HG03139 (cell line): ENCODE measurements around the gene CSGALNACT2.
A peak's percentile ranks its signal among the peaks of the same experiment; 100 is the strongest.

Experiments
- ATAC-seq: cut with Tn5 transposase; IDR thresholded peaks from one replicate; pipeline ENCODE4 v1.9.1; 2021; ENCODE audit not compliant: unreplicated experiment

CSGALNACT2 gene

GRCh38 chr10:43225004-43225786 is 87.0 kb downstream of the CSGALNACT2 start:
- no peak for ATAC-seq

- ATAC-seq = no peak
Observed at GRCh38 chr10:43225787-43226153, 87.5 kb downstream of the CSGALNACT2 start.

DNA sequence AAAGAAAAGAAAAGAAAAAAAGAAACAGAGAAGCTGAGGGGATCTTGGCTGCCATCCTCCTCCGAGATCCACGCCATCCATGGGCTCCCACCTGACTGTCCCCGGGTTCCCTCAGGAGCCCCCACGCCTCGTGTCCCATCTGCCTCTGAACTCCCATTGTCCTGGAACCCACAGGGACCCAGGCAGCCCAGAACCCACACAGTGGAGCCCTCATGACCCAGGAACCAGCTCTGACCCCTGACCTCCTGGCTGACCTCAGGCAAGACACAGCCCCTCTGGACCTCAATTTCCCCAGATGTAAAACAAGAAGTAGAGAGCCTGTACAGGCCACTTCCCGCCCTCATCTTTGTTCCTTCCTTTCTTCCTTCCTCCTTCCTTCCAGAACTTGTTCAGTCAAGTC is 88.2 kb downstream of the CSGALNACT2 start:
- ATAC-seq = no peak

- ATAC-seq = no peak
Observed at GRCh38 chr10:43226851-43227845, 88.9 kb downstream of the CSGALNACT2 start.

DNA sequence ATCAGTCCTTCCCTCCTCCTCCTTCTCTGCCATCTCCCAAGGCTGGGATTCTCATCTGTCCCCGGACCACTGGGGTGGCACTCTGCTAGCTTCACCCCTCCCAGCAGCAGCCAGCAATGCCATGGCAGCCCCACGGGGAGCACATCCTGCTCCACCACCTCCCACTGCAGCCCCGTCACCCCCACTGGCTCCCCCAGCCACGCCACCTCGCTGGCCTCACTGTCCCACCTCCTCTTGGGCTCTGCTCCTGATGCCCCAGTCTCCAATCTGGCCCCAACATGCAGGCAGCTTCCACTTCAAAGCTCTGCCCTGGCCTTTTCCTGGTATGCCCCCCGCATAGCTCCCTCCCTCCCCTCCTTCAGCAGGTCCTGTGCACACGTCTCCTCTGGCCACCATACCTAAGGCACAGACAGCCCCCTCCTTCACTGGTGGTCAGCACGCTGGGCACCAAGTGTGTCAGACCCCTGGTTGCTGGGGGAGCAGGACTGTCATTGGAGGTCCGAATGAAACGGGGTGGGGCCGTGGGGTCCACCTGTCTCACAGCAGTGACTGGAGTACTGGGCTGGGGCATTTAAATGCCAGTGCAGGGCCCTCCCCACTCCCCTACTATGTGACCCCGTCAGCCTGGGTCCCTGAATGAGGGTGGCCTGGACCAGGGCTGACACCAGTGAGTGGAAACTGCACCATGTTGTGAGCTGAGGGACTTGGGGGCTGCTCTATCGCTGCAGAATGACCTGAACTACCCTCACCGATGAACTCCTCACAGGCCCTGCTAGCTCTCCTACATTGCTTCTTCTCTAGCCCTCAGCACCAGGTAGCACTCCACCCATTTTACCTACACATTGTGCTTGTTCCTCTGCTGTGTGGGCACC is 89.9 kb downstream of the CSGALNACT2 start:
- no peak for ATAC-seq

DNA sequence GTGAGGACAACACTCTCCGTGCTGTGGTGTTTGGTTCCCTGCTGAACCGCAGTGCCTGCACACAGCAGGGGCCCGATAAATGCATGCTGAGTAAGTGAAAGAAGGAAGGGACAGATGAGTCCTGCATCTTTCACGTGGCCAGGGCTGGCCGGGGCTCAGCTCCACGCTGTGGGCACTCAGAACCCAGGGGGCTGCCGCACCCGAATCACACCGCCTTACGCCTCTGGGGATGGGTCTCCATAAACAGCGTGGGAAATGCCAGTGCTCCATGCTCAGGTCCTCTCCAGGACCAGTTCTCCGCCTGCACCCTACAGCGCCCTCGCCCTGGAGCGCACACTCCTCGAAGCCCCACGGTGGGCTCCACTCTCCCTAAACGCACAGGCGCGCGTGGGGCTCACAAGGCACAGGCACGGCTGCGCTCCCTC is 90.5 kb downstream of the CSGALNACT2 start:
- no peak for ATAC-seq

GRCh38 chr10:43229208-43230061 is 91.2 kb downstream of the CSGALNACT2 start:
- ATAC-seq = no peak

DNA sequence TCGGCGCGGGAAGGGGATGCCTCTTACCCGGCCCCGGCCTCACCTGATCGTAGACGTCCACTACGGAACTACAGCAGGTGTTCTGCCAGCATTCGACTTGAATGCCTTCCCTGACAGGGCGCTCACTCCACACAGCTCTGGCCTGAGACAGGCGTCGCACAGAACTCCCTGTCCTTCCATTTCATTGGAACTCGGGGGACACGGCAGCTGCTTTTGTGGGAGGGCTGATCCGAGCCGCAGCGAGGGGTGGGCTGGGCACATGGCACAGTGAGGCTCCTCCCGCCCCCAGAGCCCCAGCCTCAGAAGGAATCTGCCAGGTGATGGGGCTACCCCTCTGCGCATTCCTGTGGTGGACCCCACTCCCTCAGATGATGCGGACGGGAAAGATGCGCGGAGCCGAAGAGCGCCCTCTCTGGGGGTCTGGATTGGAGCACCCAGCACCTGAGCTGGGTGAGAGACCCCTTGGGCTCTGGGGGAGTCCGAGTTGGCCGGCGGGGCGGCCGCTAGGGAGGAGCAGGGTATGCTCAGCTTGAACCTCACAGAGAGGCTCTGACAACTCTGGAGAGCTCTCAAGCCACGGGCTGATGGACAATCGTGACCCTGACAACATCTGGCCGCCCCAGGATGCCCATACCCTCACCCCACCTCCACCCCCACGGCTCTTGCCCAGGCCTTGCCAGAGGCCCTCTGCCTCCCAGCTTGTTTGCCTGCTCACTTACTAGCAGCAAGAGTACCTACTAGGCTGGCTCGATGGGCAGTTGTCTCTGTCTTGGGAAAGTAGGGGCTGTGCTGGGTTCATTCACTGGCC is 92.1 kb downstream of the CSGALNACT2 start:
- no peak for ATAC-seq

- peak; percentile 17 for ATAC-seq
Observed at GRCh38 chr10:43230909-43231522, 92.8 kb downstream of the CSGALNACT2 start.

DNA sequence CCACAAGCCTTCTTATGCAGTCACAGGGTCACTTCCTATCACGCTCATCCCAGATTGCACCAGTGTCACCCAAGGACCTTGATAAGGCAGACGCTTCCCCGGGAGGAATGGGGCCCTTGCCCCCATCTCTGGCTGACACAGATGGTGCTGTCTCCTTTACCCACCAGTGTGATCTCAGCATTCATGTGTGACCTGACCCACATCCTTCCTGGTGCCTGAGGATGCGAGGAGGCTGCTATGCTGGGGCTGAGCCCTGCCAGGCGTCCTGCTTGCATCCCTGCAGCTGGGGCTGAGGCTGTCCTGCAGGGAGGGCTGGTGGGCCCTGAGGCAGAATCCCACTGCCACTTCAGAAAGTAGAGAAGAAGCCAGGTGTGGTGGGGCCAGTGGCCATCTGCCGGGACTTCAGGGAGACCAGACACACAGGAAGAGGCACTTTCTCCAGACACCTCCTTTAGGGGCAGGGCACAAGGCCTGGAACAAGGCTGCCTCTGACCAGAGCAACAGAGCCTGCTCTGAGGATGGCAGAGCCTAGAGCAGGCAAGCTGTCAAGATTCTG is 93.4 kb downstream of the CSGALNACT2 start:
- peak; percentile 48 for ATAC-seq

DNA sequence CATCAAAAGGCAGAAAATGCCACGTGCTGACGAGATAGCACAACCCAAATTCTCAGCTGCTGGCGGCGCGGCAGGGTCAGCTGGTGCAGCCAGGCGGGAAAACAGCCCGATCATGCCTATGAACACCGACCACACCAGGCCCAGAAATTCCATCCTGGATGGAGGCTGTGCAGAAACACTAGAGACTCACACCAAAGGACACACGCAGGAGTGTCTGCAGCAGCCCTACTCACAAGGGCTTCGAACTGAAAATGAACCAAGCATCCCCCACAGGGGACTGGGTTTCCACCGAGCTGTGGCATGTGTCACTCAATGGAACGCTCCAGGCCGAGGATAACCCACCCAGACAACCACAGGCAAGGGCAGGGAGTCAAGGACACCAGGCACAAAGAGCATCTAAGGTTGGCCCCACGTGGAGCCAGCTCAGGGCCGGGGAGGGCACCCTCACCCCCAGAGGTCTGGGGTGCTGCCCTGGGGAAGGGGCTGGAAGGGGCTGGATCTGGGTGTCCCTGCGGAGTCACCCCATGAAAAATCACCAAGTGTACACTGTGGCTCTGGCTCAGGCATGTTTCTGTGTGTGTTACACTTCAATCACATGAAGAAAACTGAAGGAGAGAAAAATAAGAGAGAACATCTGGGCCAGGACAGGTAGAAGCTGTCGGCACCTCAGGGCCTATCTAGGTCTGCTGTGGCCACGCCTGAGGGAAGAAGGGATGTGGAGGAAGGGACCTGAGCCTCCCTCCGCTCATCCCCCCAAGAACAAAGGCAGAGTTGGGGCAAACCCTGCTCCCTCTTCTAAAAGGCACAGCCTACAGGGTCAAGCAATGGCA is 95.6 kb downstream of the CSGALNACT2 start:
- ATAC-seq = no peak

- no peak for ATAC-seq
Observed at GRCh38 chr10:43234471-43235041, 96.3 kb downstream of the CSGALNACT2 start.
